ENCODE data around the gene GLG1. TPM values are rescaled to one million over a fixed set of nuclear protein-coding genes. Genes with fewer than 3 reads are reported as not detected.

Gene GLG1
- total and polyA plus RNA-seq, 12 donors = 31.6 to 146 (median 112) TPM

Small RNA genes lying within 50 kb of the gene (small RNA-seq; reads per million reads assigned to genes)
- gene RF00019 (0 reads per million in 2 donors), gene RNU6-237P (0 reads per million in 2 donors)

Other genes starting within 250 kb of the GLG1 start
- gene NPIPB15, start 230.8 kb downstream of the GLG1 start, total RNA-seq = 1 to 10 TPM in 6 of 9 donors, not detected in 3; 1.4 to 3.3 (median 2.2) TPM
- gene NPIPB15, start 230.8 kb downstream of the GLG1 start, polyA plus RNA-seq = 10 to 100 TPM in 2 of 3 donors, under 1 TPM in 1; 0.20 to 85.2 (median 78.5) TPM
- 10 to 100 TPM in 1 of 9 donors, 1 to 10 TPM in 6, not detected in 2; 1.3 to 10.9 (median 4.2) TPM for gene CLEC18B, start 185.6 kb downstream of the GLG1 start, total RNA-seq
- 1 to 10 TPM in 2 of 3 donors, under 1 TPM in 1; 0.57 to 6.0 (median 3.4) TPM for gene CLEC18B, start 185.6 kb downstream of the GLG1 start, polyA plus RNA-seq
- gene RFWD3, start 59.8 kb upstream of the GLG1 start, total RNA-seq = 10 to 100 TPM in 8 of 9 donors, 1 to 10 TPM in 1; 8.0 to 27.1 (median 12.8) TPM
- gene RFWD3, start 59.8 kb upstream of the GLG1 start, polyA plus RNA-seq = 1 to 10 TPM; 2.6 to 9.6 (median 5.8) TPM
- 10 to 100 TPM in 6 of 9 donors, 1 to 10 TPM in 3; 3.1 to 18.8 (median 11.0) TPM for gene MLKL, start 93.7 kb upstream of the GLG1 start, total RNA-seq
- gene MLKL, start 93.7 kb upstream of the GLG1 start, polyA plus RNA-seq = 10 to 100 TPM in 2 of 3 donors, 1 to 10 TPM in 1; 7.9 to 26.1 (median 15.2) TPM
- gene FA2H, start 167.7 kb upstream of the GLG1 start, total RNA-seq = 1 to 10 TPM in 1 of 9 donors, under 1 TPM in 4, not detected in 4; 0.18 to 6.1 (median 0.39) TPM
- gene FA2H, start 167.7 kb upstream of the GLG1 start, polyA plus RNA-seq = under 1 TPM in 2 of 3 donors, not detected in 1; 0.17 to 0.33 TPM